Measurements from ENCODE around the gene ABCC6.
"Not testable (repeated sequence)": the region's sequence is repeated elsewhere in the genome, so short reads cannot be mapped to it uniquely, and the experiment has no call there.

The ABCC6 gene

DNA sequence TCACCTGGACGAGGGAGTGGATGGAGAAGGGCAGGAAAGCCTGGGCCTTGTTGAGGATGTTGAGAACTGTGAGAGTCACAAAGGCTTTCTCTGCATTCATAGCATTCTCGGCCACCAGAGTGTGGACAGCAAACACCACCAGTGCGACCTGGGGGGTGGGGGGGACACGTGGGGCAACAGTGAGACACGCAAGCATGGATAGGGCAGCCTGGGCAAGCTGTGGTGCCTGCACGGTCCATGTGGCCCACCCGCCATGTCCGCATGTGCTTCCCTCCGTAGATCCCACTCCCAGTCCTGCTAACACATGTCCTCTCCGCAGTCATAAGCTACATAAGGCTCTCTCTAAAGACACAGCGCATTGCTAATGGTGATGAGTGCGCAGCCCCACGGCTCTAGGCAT lies 34.5 kb downstream of the ABCC6 start:
- DNase-seq = no peak

DNA sequence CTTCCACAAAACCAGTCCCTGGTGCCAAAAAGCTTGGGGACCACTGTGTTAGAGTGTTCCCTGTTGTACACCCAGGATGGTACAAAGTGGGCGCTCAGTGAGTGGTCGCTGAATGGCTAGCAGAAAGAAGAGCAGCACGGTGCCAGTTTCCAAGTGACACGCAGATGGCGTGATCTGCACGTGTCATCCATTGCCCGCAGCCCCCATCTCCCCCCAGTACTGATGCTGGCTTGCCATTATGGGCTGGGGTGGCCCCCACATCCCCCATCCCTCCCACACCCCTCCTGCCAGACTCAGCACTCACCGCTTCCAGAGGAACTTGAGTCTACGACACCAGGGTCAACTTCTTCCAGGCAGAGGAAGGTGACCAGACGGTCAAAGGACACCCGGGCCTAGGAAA lies 36.5 kb downstream of the ABCC6 start:
- DNase-seq = no peak

DNA sequence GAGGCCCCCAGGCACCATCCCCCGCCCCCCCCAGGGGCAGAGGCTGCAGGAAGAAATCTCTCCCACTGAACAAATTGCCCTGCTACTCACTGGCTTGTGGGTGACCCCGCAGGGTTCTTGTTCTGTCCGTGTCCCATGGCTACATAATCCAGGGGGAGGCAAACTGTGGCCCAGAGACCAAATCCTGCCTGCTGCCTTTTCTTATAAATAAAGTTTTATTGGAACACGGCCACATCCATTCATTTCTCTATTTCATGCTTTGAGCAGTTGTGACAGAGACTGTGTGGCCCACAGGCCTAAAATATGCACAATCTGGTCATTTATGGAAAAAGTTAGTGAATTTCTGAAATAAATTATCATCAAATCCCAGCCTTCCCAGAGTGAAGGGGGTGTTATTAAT lies 38.2 kb downstream of the ABCC6 start:
- DNase-seq = no peak

DNA sequence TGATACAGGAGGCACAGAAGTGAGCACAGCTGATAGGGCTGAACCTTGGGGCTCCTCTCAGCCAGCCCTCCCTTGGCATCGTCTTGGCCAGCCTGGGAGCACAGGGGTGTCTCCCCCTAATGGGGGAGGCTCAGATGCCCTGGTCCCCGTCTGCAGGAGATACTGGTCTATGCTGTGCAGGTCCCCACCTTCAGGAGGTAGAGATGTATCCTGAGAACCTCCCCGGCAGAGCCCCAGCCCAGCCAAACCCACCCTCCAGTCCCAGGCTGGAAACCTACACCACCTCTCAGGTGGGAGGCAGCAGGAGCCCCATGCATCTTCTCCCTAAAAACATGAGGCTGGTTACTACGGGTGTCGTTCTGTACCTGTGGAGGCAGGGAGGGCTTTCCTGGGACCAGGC lies 38.7 kb downstream of the ABCC6 start:
- no peak for DNase-seq

DNA sequence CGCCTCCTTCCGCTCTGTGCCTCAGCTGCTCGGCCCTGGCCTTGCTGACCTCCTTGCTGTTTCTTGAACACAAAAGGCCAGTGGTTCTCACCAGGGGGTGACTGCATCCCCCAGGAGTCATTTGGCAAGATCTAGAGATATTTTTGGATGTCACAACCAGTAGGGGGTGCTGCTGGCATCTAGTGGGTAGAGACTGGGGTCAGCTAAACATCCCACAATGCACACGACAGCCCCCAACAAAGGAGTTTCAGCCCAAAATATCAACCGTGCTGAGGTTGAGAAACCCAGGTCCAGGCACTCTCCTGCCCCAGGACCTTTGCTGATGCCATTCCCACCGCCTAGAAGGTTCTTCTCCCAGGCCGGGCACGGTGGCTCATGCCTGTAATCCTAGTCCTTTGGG lies 39.7 kb downstream of the ABCC6 start:
- DNase-seq = no peak

DNA sequence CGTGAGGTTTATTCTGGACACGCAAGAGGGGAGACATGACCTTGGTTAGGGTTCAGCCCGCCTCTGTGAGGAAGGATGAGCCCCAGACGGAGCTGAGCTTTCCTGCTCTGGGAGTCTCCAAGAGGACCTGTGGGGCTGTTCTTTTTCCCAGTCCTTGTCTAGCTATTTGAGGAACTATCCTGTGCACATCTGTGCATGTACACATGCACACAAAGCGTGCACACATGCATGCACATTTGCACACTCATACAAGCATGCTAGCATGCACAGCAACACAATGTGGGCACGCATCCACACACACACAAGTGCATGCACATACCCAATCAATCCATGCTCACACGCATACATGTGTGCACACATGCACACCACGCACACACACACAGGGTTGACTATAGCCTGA lies 40.4 kb downstream of the ABCC6 start:
- no peak for DNase-seq

DNA sequence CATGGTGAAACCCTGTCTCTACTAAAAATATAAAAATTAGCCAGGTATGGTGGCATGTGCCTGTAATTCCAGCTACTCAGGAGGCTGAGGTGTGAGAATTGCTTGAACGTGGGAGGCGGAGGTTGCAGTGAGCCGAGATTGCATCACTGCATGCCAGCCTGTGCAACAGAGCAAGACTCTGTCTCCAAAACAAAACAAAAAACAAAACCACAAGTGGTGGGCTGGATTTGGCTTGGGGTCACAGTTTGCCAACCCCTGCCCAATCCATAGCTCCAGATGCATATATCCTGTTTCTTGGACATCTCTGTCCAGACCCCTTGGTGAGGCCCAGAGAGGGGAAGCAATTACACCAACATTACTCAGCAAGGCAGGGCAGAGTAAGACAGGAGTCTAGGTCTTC lies 41.5 kb downstream of the ABCC6 start:
- not testable (repeated sequence) for DNase-seq

DNA sequence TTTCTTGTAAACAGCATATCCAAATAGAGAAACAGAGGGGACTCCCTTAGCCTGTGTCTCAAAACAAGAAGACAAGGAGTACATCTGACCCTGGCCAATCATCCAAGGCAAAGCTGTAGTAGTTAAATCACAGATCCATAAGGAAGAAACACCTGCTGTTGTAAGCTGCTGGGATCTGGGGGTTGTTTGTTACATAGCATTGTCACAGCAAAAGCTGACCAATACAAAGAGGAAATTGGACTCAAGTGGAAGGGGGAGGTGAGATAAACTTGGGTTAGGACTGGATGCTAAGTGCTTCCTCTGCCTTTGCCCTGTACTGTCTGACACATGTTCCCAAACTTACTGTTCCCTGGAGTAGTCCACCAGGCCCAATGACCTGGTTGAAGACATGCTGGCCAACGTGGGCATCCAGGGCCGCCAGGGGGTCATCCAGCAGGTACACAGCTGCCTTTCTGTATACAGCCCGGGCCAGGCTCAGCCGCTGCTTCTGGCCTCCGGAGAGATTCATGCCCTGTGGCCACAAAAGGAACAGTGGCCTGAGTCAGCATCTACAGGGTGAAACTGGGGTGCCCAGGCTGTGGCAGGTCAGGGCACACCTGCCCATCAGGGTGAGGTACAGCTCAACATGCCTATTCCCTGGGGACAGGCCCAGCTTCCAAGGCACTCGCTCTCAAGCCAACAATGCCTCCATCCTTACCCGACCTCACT lies 44.7 kb downstream of the ABCC6 start:
- DNase-seq = no peak

DNA sequence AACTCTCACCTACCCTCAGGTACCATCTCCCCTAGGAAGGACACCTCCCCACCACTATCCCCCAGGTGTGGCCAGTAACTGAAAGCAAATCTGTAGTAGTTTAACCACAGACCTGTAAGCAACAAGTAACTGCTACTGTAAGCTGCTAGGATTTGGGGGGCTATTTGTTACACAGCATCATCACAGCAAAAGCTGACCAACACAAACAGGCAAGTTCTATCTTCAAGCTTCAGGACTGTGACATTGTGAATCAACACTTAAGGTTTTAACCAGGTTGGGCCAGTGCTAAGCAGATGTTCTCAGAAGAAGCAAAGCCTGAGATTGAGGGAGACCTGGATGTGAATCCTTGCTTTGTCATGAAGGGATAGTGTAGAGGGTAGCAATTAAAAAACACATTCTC lies 47.0 kb downstream of the ABCC6 start:
- DNase-seq = no peak

DNA sequence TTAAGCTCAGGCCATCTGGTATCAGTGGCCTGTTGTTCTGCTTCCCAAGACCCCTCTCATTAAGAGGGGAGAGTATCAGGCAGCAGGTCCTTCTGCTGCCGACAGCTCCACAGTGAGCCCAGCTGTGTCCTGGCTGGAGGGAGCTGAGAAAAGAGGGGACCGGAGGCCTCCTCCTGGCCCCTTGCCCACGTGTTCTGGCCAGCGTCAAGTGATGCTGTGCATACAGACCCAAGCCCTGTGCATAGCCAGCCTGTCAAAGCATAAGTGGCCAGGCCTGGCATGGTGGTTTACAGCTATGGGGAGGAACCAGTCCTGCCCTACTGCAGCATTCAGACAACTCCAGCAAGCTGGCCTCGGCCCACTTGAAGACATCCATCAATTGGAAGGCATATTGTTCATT lies 48.0 kb downstream of the ABCC6 start:
- DNase-seq = no peak

DNA sequence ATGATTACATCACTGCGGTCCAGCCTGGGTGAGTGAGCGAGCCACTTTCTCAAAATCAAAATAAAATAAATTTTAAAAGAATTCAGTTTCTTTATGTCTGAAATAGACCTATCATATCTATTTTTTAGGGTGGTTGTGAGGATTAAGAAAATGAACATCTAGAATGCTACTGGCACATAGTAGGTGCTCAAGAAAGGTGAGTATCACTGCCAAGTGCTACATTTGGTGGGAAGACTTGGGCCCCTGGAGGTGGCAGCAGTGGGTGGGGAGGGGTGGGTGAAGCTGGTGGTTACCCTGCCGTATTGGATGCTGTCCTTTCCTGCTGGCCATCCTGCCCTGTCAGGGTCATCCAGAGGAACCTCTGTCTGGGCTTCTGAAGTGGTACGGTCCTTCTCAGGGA lies 50.3 kb downstream of the ABCC6 start:
- no peak for DNase-seq

DNA sequence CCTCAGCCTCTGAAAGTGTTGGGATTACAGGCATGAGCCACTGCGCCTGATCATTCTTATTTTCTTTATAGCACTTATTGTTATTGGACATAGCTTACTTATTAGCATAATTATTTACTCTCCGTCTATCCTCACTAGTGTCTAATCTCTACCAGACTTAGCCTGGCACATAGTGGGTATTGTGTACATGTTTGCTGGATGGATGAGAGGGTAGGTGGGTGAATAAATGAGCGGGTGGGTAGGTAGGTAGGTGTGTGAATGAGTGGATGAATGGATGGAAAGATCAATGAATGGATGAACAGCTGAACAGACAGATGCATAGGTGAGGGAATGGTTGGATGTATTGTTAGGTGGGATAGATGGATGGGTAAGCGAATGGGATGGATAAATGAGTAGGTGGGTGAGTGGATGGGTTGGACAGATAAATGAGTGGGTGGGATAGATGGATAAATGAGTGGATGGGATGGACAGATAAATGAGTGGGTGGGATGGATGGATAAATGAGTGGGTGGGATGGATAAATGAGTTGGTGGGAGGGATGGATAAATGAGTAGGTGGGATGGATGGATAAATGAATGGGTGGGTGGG lies 51.9 kb downstream of the ABCC6 start:
- DNase-seq = no peak

DNA sequence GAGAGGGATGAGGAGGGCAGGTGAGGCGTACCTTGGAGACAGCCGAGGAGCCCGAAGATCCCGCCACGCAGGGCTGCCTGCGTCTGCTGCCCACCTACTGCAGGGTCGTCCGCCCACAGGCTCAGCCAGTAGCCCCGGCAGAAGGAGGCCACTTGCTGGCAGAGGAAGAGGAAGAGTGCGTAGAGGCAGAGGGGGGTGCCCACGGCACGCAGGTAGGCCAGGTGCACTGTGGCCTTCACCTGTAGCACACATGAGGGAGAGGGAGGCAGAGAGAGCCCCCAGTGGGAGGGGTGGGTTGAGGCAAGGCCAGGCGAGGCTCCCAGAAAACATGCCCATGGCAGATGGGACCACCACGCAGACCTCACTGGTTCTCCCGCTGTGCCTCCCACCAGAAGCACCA lies 53.7 kb downstream of the ABCC6 start:
- DNase-seq = no peak

DNA sequence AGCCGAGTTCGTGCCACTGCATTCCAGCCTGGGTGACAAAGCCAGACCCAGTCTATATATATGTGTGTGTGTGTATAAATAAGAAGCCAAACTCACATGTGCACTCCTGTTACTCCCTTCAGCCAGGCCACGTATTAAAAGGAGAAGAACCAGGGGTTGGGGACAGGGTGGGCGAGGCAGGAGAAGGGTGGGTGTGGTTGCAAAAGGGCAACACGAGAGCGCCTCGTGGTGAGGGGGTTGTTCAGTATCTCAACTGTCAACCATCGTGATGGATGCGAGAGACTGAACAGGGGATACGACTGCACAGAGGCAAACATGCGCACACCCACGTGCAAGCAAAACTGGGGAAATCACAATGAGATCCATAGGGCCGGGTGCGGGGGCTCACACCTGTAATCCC lies 54.9 kb downstream of the ABCC6 start:
- DNase-seq = no peak

DNA sequence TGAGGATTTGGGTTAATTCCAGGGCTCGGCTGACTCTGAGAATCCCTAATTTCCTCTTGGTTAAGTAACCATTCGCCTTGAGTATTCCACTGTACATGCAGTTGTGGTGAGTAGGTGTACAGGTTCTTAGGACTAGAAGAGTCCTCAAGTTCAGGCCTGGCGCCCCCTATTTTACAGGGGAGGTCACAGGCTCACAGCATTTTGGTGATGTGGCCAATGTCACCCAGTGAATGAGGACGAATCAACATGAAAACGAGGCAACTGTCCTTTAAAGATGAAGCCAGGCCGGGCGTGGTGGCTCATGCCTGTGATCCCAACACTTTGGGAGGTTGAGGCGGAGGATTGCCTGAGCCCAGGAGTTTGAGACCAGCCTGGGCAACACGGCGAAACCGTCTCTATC lies 55.4 kb downstream of the ABCC6 start:
- no peak for DNase-seq

DNA sequence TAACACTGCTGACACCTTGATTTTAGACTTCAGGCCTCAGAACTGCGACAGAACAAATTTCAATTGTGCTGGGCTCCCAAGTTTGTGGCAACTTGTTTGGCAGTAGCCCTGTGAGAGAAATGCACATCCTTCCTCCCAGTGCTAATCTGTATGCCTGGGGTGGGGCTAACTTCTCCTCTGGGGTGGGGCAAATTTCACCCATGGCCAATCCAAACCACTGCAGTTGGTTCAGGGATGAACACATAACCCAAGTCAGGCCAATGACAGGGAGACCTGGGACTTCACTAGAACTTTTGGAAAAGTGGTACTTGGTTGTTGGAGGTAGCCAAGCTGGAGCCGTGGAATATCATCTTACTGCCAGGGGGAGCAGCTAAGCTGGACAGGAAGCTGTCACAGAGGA lies 56.3 kb downstream of the ABCC6 start:
- DNase-seq = no peak

DNA sequence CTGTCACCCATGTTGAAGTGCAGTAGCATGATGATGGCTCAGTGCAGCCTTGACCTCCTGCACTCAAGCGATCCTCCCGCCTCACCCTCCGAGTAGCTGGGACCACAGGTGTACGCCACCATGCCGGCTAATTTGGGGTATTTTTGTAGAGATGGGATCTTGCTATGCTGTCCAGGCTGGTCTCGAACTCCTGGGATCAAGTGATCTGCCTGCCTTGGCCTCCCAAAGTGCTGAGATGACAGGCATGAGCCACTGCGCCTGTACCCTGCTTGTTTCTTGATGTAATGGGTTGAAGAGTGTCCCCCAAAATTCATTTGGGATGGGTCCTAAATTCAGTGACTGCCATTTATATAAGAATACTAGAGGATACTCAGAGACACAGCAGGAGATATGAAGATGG lies 57.2 kb downstream of the ABCC6 start:
- no peak for DNase-seq

DNA sequence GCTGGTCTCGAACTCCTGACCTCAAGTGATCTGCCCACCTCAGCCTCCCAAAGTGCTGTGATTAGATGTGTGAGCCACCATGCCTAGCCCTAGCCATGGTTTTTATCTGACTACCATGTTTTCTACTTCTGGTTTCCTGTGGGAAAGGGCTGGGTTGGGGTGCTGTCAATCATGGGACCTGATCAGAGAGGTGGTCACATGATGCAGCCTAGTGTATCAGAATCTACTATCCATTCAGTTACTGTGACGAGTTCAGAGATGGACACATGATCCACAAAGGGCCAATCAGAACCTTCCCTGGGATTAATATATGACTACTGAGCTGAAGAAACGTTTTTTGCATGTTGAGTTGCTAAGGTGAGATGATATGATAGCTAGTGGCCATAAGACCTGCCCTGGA lies 59.1 kb downstream of the ABCC6 start:
- no peak for DNase-seq

DNA sequence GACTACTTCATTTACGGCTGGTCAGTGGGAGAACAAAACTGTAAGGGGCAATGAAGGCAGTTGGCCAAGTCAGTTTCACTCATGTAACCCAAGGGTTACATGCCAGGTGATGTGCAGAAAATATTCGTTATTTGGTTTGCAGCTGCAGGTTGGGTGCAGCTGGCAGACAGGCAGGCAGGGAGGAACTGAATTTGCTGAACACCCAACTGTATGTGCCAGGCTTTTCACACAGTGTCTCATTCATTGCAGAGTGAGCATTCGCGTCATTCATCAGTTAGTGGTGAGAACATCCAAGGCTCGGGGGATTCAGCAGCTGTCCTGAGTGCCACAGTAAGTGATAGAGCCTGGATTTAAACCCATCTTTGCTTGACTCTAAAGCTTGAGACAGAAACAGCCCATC lies 59.7 kb downstream of the ABCC6 start:
- DNase-seq = no peak

DNA sequence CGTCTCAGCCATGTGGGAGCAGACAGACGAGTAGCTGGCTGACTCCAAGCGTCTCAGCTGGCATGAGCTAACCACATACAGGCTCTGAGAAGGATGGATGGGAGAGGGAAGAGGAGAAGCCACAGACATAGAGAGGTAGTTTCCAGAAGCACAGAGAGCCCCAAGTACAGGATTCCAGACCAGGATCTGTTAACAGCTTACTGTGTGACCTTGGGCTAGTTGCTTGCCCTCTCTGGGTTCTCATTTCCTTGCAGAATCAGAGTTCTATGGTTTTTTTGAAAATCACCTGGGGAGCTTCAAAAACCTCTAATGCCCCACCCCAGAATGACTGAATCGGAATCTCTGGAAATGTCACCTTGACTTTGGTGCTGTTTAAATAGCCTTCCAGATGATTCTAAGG lies 60.2 kb downstream of the ABCC6 start:
- DNase-seq = no peak

DNA sequence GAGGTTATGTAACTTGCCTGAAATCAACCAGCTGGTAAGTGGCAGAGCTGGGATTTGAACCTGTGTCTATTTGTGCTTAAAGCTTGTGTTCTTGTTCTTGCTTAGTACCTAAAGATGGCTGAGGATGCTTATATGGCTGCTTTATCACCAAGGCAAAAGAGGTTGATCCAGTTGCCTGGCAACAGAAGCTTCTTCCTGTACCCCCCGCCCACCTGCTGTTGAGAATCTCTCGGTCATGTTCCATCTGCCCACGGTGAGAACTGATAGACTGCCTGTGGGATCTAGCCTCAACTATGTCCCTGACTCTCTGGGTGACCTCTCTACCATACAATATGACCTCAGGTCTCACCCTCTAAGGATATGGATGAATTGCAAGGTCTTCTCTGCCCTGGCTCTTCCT lies 60.7 kb downstream of the ABCC6 start:
- DNase-seq = no peak

DNA sequence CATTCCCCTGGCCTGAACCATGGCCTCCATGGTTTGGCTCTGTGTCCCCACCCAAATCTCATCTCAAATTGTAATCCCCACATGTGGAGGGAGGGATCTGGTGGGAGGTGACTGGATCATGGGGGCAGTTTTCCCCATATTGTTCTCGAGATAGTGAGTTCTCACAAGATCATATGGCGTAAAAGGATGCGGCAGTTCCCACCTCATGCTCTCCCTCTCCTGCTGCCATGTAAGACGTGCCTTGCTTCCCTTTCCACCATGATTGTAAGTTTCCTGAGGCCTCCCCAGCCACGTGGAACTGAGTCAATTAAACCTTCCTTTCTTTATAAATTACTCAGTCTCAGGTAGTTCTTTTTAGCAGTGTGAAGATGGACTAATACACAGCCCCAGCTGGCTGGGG lies 61.5 kb downstream of the ABCC6 start:
- DNase-seq = not testable (repeated sequence)

DNA sequence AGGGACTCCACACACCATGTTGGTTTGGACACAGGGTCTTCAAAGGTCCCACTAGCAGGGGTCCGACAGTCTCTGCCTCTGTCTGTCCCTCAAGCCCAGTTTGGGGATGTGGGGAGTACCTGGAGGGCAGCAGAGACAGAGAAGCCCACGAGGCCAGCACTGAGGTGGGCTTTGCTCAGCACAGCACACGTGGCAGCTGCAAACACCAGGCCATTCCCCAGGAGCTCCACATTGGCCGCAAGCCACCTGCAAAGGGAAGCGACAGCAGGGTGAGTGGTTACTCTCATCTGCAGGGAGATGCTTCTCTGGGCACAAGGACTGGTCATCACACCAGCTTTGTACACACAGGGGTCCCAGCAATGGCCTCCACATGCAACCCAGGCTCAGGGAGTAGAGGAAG lies 62.0 kb downstream of the ABCC6 start:
- no peak for DNase-seq

DNA sequence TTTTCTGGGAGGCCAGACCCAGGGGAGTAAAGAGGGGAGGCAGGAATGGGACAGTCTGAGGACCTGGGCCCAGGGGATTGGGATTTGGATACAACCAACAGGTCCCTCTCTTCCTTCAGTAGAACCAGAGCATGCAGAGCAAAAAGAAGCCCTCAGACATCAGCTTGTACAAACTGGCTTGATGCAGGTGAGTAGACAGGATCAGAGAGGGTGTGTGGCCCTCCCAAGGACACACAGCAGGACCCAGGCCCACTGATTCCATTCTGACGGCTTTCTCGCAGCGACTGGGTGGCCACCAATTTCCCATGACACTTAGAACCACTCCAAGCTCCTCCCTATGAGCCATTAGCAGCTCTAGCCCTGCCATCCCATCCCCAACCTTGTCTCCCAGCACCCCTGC lies 63.6 kb downstream of the ABCC6 start:
- DNase-seq = no peak

DNA sequence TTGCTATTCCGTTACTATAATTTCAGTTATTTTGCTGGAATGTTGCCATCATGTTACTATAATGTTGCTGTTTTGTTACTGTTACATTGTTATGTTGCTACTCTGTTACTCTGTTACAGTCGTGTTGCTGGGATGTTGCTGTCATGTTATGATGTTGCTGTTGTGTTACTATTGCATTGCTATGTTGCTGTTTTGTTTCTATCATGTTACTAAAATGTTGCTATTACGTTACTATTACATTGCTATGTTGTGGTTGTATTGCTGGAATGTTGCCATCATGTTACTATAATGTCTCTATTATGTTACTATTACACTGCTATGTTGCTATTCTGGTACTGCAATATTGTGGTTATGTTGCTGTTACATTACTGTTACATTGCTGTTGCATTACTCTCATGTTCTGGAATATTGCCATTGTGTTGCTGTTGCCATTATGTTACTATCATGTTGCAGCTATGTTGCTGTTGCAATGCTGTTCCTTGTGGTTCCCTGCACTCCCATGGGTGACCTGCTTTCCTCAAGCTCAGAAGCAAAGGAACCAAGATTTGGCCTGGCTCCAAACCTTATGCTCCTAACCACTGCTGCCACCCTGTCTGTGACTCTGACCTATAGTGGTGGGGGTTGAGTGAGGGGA lies 64.4 kb downstream of the ABCC6 start:
- DNase-seq = no peak
